RPMI8226 (cell line): ENCODE results near the gene LAMB4.

Experiments used
- DNase-seq: peaks from one replicate; pipeline ENCODE4 v3.0.0-alpha.2; 2015

Gene LAMB4

GRCh38 chr7:108103558-108104298, 26.4 kb downstream of the LAMB4 start:
- DNase-seq, result no peak

GRCh38 chr7:108102671-108103312, 27.4 kb downstream of the LAMB4 start:
- DNase-seq, result no peak

- DNase-seq, result no peak
These were observed 28.4 kb downstream of the LAMB4 start for GRCh38 chr7:108101759-108102158.

GRCh38 chr7:108099713-108100112, 30.4 kb downstream of the LAMB4 start:
- no peak for DNase-seq

- peak; percentile 44 for DNase-seq
These were observed 32.5 kb downstream of the LAMB4 start for GRCh38 chr7:108097703-108098102.

- no peak for DNase-seq
These were observed 33.2 kb downstream of the LAMB4 start for GRCh38 chr7:108096996-108097395.

- DNase-seq, result no peak
These were observed 35.0 kb downstream of the LAMB4 start for GRCh38 chr7:108094933-108095710.

GRCh38 chr7:108094346-108094745, 35.8 kb downstream of the LAMB4 start:
- DNase-seq, result no peak

- no peak for DNase-seq
These were observed 36.3 kb downstream of the LAMB4 start for GRCh38 chr7:108093851-108094331.

- no peak for DNase-seq
These were observed 36.8 kb downstream of the LAMB4 start for GRCh38 chr7:108093341-108093740.

GRCh38 chr7:108091461-108091831, 38.7 kb downstream of the LAMB4 start:
- no peak for DNase-seq

- DNase-seq, result no peak
These were observed 39.2 kb downstream of the LAMB4 start for GRCh38 chr7:108090791-108091460.

GRCh38 chr7:108089381-108089780, 40.8 kb downstream of the LAMB4 start:
- DNase-seq, result no peak

GRCh38 chr7:108088729-108089128, 41.4 kb downstream of the LAMB4 start:
- no peak for DNase-seq

GRCh38 chr7:108087778-108088177, 42.4 kb downstream of the LAMB4 start:
- DNase-seq, result no peak

- DNase-seq, result no peak
These were observed 43.2 kb downstream of the LAMB4 start for GRCh38 chr7:108086962-108087361.

- no peak for DNase-seq
These were observed 43.6 kb downstream of the LAMB4 start for GRCh38 chr7:108086546-108086945.

- DNase-seq, result no peak
These were observed 46.2 kb downstream of the LAMB4 start for GRCh38 chr7:108083980-108084379.

GRCh38 chr7:108079648-108080591, 50.2 kb downstream of the LAMB4 start:
- no peak for DNase-seq

- no peak for DNase-seq
These were observed 50.9 kb downstream of the LAMB4 start for GRCh38 chr7:108079276-108079647.

- DNase-seq, result no peak
These were observed 51.5 kb downstream of the LAMB4 start for GRCh38 chr7:108078691-108079090.

GRCh38 chr7:108078211-108078673, 51.9 kb downstream of the LAMB4 start:
- no peak for DNase-seq
